Trophoblast cell (in vitro differentiated cells and primary cell): ENCODE measurements around the gene ITGA3.

ENCODE experiments used
- DNase-seq, 2 donors: peaks; one replicate each; pipeline ENCODE4 v3.0.0-alpha.2; 2016
- H2AFZ ChIP-seq: 2 replicates; pipeline ENCODE4 v1.6.1; 2013; ENCODE audit warnings: low read length, moderate library complexity, mild to moderate bottlenecking; ENCODE audit not compliant: insufficient read depth, poor library complexity
- H2AK5ac ChIP-seq: 2 replicates; pipeline ENCODE4 v1.6.1; 2013; ENCODE audit warnings: mild to moderate bottlenecking, low read length
- H2BK120ac ChIP-seq: 2 replicates; pipeline ENCODE4 v1.6.1; 2013; ENCODE audit warnings: low read length, mild to moderate bottlenecking, moderate library complexity; ENCODE audit not compliant: insufficient read depth, poor library complexity
- H2BK12ac ChIP-seq: 2 replicates; pipeline ENCODE4 v1.6.1; 2013; ENCODE audit warnings: mild to moderate bottlenecking, low read length, moderate library complexity
- H2BK5ac ChIP-seq: 2 replicates; pipeline ENCODE4 v1.6.1; 2013; ENCODE audit warnings: low read length, low read depth, moderate library complexity, mild to moderate bottlenecking; ENCODE audit not compliant: poor library complexity
- H3K14ac ChIP-seq: 2 replicates; pipeline ENCODE4 v1.6.1; 2013; ENCODE audit warnings: mild to moderate bottlenecking, low read length
- H3K18ac ChIP-seq: 2 replicates; pipeline ENCODE4 v1.6.1; 2013; ENCODE audit warnings: mild to moderate bottlenecking, low read length
- H3K23ac ChIP-seq: 2 replicates; pipeline ENCODE4 v1.6.1; 2013; ENCODE audit warnings: low read length
- H3K27ac ChIP-seq: 2 replicates; pipeline ENCODE4 v1.5.1; 2013; ENCODE audit warnings: low read depth, mild to moderate bottlenecking, inconsistent platforms, low read length, moderate library complexity
- H3K27me3 ChIP-seq: 2 replicates; pipeline ENCODE4 v1.6.1; 2013; ENCODE audit warnings: inconsistent platforms, mild to moderate bottlenecking, low read length, moderate library complexity; ENCODE audit not compliant: insufficient read depth
- H3K36me3 ChIP-seq, 2 experiments: 1 replicate in 1 of 2; 2 replicates in 1 of 2; pipeline ENCODE4 v1.6.1; 2013; ENCODE audit warnings: low read length in 2 of 2, mild to moderate bottlenecking in 2 of 2, moderate library complexity in 1 of 2; ENCODE audit not compliant: insufficient read depth in 2 of 2, control insufficient read depth in 1 of 2
- H3K4ac ChIP-seq: 2 replicates; pipeline ENCODE4 v1.6.1; 2013; ENCODE audit warnings: low read depth, mild to moderate bottlenecking, low read length, moderate library complexity
- H3K4me1 ChIP-seq, 2 experiments: 1 replicate in 1 of 2; 2 replicates in 1 of 2; pipeline ENCODE4 v1.6.1; 2013; ENCODE audit warnings: low read length in 2 of 2, mild to moderate bottlenecking in 2 of 2, moderate library complexity in 1 of 2; ENCODE audit not compliant: insufficient read depth in 2 of 2, control insufficient read depth in 1 of 2
- H3K4me2 ChIP-seq: 2 replicates; pipeline ENCODE4 v1.6.1; 2013; ENCODE audit warnings: inconsistent platforms, mild to moderate bottlenecking, low read length, moderate library complexity
- H3K4me3 ChIP-seq: 2 replicates; pipeline ENCODE4 v1.5.1; 2013; ENCODE audit warnings: mild to moderate bottlenecking, low read depth, low read length, inconsistent platforms
- H3K79me1 ChIP-seq: one replicate; pipeline ENCODE4 v1.6.1; 2013; ENCODE audit warnings: low read length
- H3K79me2 ChIP-seq: 2 replicates; pipeline ENCODE4 v1.6.1; 2013; ENCODE audit warnings: low read length, mild to moderate bottlenecking; ENCODE audit not compliant: control insufficient read depth, insufficient read depth, poor library complexity
- H3K9ac ChIP-seq: 2 replicates; pipeline ENCODE4 v1.6.1; 2013; ENCODE audit warnings: mild to moderate bottlenecking, low read length
- H3K9me3 ChIP-seq: 2 replicates; pipeline ENCODE4 v1.6.1; 2013; ENCODE audit warnings: low read depth, mild to moderate bottlenecking, control low read depth, inconsistent platforms, low read length; ENCODE audit not compliant: insufficient read depth
- H4K12ac ChIP-seq: 2 replicates; pipeline ENCODE4 v1.6.1; 2013; ENCODE audit warnings: low read depth, mild to moderate bottlenecking, low read length, moderate library complexity
- H4K8ac ChIP-seq: 2 replicates; pipeline ENCODE4 v1.6.1; 2013; ENCODE audit warnings: low read depth, mild to moderate bottlenecking, low read length, moderate library complexity
- H4K91ac ChIP-seq: one replicate; pipeline ENCODE4 v1.6.1; 2013; ENCODE audit warnings: low read depth, mild to moderate bottlenecking, low read length, moderate library complexity
- WGBS: extraction: QIAGEN DNeasy Blood & Tissue Kit; methylation state at CpG from one replicate; pipeline ENCODE4 v1.1.7; 2013; ENCODE audit warnings: missing lambda C conversion rate; ENCODE audit not compliant: insufficient read length, insufficient coverage; ENCODE audit errors: extremely low coverage; 5-methylcytosine and 5-hydroxymethylcytosine counted together

ITGA3 gene

DNA sequence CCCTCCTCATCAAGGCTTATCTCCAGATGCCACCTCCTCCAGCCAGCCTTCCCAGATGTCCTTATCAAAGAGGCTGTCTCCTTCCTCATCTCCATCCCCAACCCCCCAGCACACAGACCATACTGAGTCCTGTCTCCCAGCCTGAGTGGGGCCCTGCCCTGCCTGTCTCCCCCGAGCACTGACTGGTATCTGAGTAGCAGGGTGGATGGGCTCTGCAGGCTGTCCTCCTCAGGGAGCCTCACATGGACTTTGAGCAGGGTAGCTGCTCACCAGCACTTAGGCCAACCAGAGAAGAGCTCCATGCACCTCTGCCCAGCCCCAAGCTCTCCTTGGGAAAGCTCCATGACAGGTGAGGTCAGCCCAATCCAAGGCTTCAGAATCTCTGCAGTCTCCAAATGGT is 20.0 kb upstream of the ITGA3 start:
- Histone ChIP-seq H4K12ac (no peak overlapping the region), H3K14ac (no peak overlapping the region), H3K4me1 (peaks cover 11 to 14% of the 10 kb centered on the region in 2 experiments), H3K79me1 (peaks cover 3% of the 10 kb centered on the region), H3K27me3 (no peaks in the 10 kb centered on the region), H2BK12ac (no peak overlapping the region), H3K79me2 (no peaks in the 10 kb centered on the region), H3K9ac (no peak overlapping the region), H2BK5ac (no peak overlapping the region), H3K18ac (no peak overlapping the region), H3K36me3 (no peaks in the 10 kb centered on the region), H3K23ac (no peak overlapping the region), H4K8ac (no peak overlapping the region), H3K4me2 (no peak overlapping the region), H3K4ac (no peak overlapping the region), H3K4me3 (no peak overlapping the region), H2AFZ (no peak overlapping the region), H4K91ac (no peak overlapping the region), H2AK5ac (no peak overlapping the region), H3K27ac (no peak overlapping the region), H3K9me3 (no peaks in the 10 kb centered on the region), H2BK120ac (no peak overlapping the region)
- WGBS: no CpG with 5 or more reads among the region's 1 CpG
- DNase-seq: no peak

GRCh38 chr17:50036455-50037261 is 19.3 kb upstream of the ITGA3 start:
- H3K9me3 ChIP-seq: no peaks in the 10 kb centered on the region
- no peak overlapping the region for H2BK5ac ChIP-seq
- peaks cover 11 to 14% of the 10 kb centered on the region in 2 experiments for H3K4me1 ChIP-seq
- no peak overlapping the region for H3K23ac ChIP-seq
- H3K4ac ChIP-seq: no peak overlapping the region
- H3K27ac ChIP-seq: no peak overlapping the region
- H3K4me3 ChIP-seq: no peak overlapping the region
- no peak overlapping the region for H3K18ac ChIP-seq
- H2BK12ac ChIP-seq: no peak overlapping the region
- no peak overlapping the region for H3K14ac ChIP-seq
- DNase-seq: no peak
- H3K27me3 ChIP-seq: no peaks in the 10 kb centered on the region
- no peaks in the 10 kb centered on the region for H3K79me2 ChIP-seq
- H3K9ac ChIP-seq: no peak overlapping the region
- H2BK120ac ChIP-seq: no peak overlapping the region
- WGBS: no CpG with 5 or more reads among the region's 11 CpGs
- H4K91ac ChIP-seq: peak overlapping the region; percentile 6
- no peak overlapping the region for H3K4me2 ChIP-seq
- no peak overlapping the region for H2AFZ ChIP-seq
- H2AK5ac ChIP-seq: peak overlapping the region; percentile 55
- no peaks in the 10 kb centered on the region for H3K36me3 ChIP-seq
- H3K79me1 ChIP-seq: peaks cover 3% of the 10 kb centered on the region
- H4K8ac ChIP-seq: no peak overlapping the region
- H4K12ac ChIP-seq: no peak overlapping the region

- no peak overlapping the region for H2BK12ac ChIP-seq
- H4K12ac ChIP-seq: no peak overlapping the region
- no CpG with 5 or more reads among the region's 14 CpGs for WGBS
- peaks cover 11 to 14% of the 10 kb centered on the region in 2 experiments for H3K4me1 ChIP-seq
- no peaks in the 10 kb centered on the region for H3K27me3 ChIP-seq
- H3K18ac ChIP-seq: no peak overlapping the region
- no peak overlapping the region for H3K4me2 ChIP-seq
- H4K8ac ChIP-seq: no peak overlapping the region
- H3K9me3 ChIP-seq: no peaks in the 10 kb centered on the region
- peaks cover 3% of the 10 kb centered on the region for H3K79me1 ChIP-seq
- H3K36me3 ChIP-seq: no peaks in the 10 kb centered on the region
- no peak overlapping the region for H2AK5ac ChIP-seq
- no peak overlapping the region for H2BK5ac ChIP-seq
- no peak for DNase-seq
- no peak overlapping the region for H3K27ac ChIP-seq
- H2BK120ac ChIP-seq: no peak overlapping the region
- no peak overlapping the region for H2AFZ ChIP-seq
- no peak overlapping the region for H3K9ac ChIP-seq
- H4K91ac ChIP-seq: no peak overlapping the region
- H3K23ac ChIP-seq: no peak overlapping the region
- H3K14ac ChIP-seq: no peak overlapping the region
- no peak overlapping the region for H3K4me3 ChIP-seq
- H3K4ac ChIP-seq: no peak overlapping the region
- no peaks in the 10 kb centered on the region for H3K79me2 ChIP-seq
Observed at GRCh38 chr17:50037321-50038107, 18.4 kb upstream of the ITGA3 start.

- H3K79me2 ChIP-seq: no peaks in the 10 kb centered on the region
- no peak overlapping the region for H2BK120ac ChIP-seq
- H3K9me3 ChIP-seq: no peaks in the 10 kb centered on the region
- H3K4ac ChIP-seq: no peak overlapping the region
- no peak overlapping the region for H2AFZ ChIP-seq
- H3K36me3 ChIP-seq: no peaks in the 10 kb centered on the region
- H2BK5ac ChIP-seq: no peak overlapping the region
- H3K4me1 ChIP-seq: peaks cover 14 to 16% of the 10 kb centered on the region in 2 experiments
- no peak overlapping the region for H3K4me2 ChIP-seq
- no peak overlapping the region for H2AK5ac ChIP-seq
- H2BK12ac ChIP-seq: no peak overlapping the region
- no peak overlapping the region for H4K12ac ChIP-seq
- H3K18ac ChIP-seq: no peak overlapping the region
- H3K4me3 ChIP-seq: no peak overlapping the region
- no peak overlapping the region for H4K8ac ChIP-seq
- no peak overlapping the region for H3K9ac ChIP-seq
- H3K27me3 ChIP-seq: no peaks in the 10 kb centered on the region
- H3K23ac ChIP-seq: no peak overlapping the region
- H3K79me1 ChIP-seq: peaks cover 3% of the 10 kb centered on the region
- H3K27ac ChIP-seq: no peak overlapping the region
- no peak overlapping the region for H3K14ac ChIP-seq
- no peak overlapping the region for H4K91ac ChIP-seq
- DNase-seq: no peak
- WGBS: no CpG with 5 or more reads among the region's 4 CpGs
Observed at GRCh38 chr17:50039058-50039457, 16.9 kb upstream of the ITGA3 start.
